Muscle layer of duodenum (tissue), 2 donors: ENCODE results near the gene GRK1.

Experiments used
- H3K27ac ChIP-seq: one replicate; pipeline ENCODE4 v1.7.0; 2013; ENCODE audit warnings: mild to moderate bottlenecking, low read length
- H3K27me3 ChIP-seq: one replicate; pipeline ENCODE4 v1.7.0; 2013; ENCODE audit warnings: low read depth, mild to moderate bottlenecking, control low read depth, low read length
- H3K36me3 ChIP-seq, 2 donors: one replicate each; pipeline ENCODE4 v1.7.0; 2013; ENCODE audit warnings: low read length in 2 of 2, control low read depth in 1 of 2, mild to moderate bottlenecking in 1 of 2; ENCODE audit not compliant: insufficient read depth in 2 of 2, control insufficient read depth in 1 of 2
- H3K4me1 ChIP-seq, 2 donors: one replicate each; pipeline ENCODE4 v1.7.0; 2013; ENCODE audit warnings: low read length in 2 of 2, mild to moderate bottlenecking in 2 of 2, control low read depth in 1 of 2, moderate library complexity in 1 of 2; ENCODE audit not compliant: insufficient read depth in 2 of 2, control insufficient read depth in 1 of 2
- H3K4me3 ChIP-seq, 2 donors: one replicate each; pipeline ENCODE4 v1.7.0; 2013; ENCODE audit warnings: low read length in 2 of 2, low read depth in 1 of 2, mild to moderate bottlenecking in 1 of 2
- H3K9me3 ChIP-seq, 2 donors: one replicate each; pipeline ENCODE4 v1.7.0; 2013; ENCODE audit warnings: low read length in 2 of 2, control low read depth in 1 of 2, mild to moderate bottlenecking in 1 of 2; ENCODE audit not compliant: control insufficient read depth in 1 of 2
- donor health status: healthy.

Gene GRK1

GRCh38 chr13:113634279-113635047, 32.6 kb upstream of the GRK1 start:
- Histone ChIP-seq H3K9me3 (no peaks in the 10 kb centered on the region), H3K4me1 (no peaks in the 10 kb centered on the region), H3K27me3 (no peaks in the 10 kb centered on the region), H3K36me3 (peaks cover 52 to 74% of the 10 kb centered on the region in 2 donors), H3K27ac (no peak overlapping the region), H3K4me3 (no peak overlapping the region)

GRCh38 chr13:113635048-113635420, 32.0 kb upstream of the GRK1 start:
- Histone ChIP-seq H3K4me1 (no peaks in the 10 kb centered on the region), H3K36me3 (peaks cover 52 to 79% of the 10 kb centered on the region in 2 donors), H3K4me3 (no peak overlapping the region), H3K9me3 (no peaks in the 10 kb centered on the region), H3K27ac (no peak overlapping the region), H3K27me3 (no peaks in the 10 kb centered on the region)

GRCh38 chr13:113635709-113636108, 31.3 kb upstream of the GRK1 start:
- Histone ChIP-seq H3K4me3 (no peak overlapping the region), H3K27me3 (no peaks in the 10 kb centered on the region), H3K9me3 (no peaks in the 10 kb centered on the region), H3K36me3 (peaks cover 52 to 82% of the 10 kb centered on the region in 2 donors), H3K27ac (no peak overlapping the region), H3K4me1 (no peaks in the 10 kb centered on the region)

GRCh38 chr13:113636266-113636963, 30.6 kb upstream of the GRK1 start:
- Histone ChIP-seq H3K36me3 (peaks cover 49 to 76% of the 10 kb centered on the region in 2 donors), H3K27me3 (no peaks in the 10 kb centered on the region), H3K4me1 (no peaks in the 10 kb centered on the region), H3K27ac (no peak overlapping the region), H3K9me3 (no peaks in the 10 kb centered on the region), H3K4me3 (no peak overlapping the region)

GRCh38 chr13:113637262-113638160, 29.5 kb upstream of the GRK1 start:
- H3K36me3 ChIP-seq: peaks cover 41 to 69% of the 10 kb centered on the region in 2 donors

GRCh38 chr13:113638173-113638746, 28.8 kb upstream of the GRK1 start:
- Histone ChIP-seq H3K9me3 (no peaks in the 10 kb centered on the region), H3K27ac (no peak overlapping the region), H3K4me1 (no peaks in the 10 kb centered on the region), H3K4me3 (no peak overlapping the region), H3K27me3 (no peaks in the 10 kb centered on the region), H3K36me3 (peaks cover 41 to 62% of the 10 kb centered on the region in 2 donors)

More at GRCh38 chr13:113637262-113638160, 29.5 kb upstream of the GRK1 start:
- Histone ChIP-seq H3K27ac (no peak overlapping the region), H3K9me3 (no peaks in the 10 kb centered on the region), H3K27me3 (no peaks in the 10 kb centered on the region), H3K4me1 (no peaks in the 10 kb centered on the region), H3K4me3 (no peak overlapping the region)

GRCh38 chr13:113638806-113639205, 28.2 kb upstream of the GRK1 start:
- H3K4me3 ChIP-seq: no peak overlapping the region
- H3K27ac ChIP-seq: no peak overlapping the region
- no peaks in the 10 kb centered on the region for H3K9me3 ChIP-seq
- H3K4me1 ChIP-seq: no peaks in the 10 kb centered on the region
- peaks cover 38 to 57% of the 10 kb centered on the region in 2 donors for H3K36me3 ChIP-seq
- H3K27me3 ChIP-seq: no peaks in the 10 kb centered on the region

GRCh38 chr13:113639616-113640262, 27.3 kb upstream of the GRK1 start:
- H3K27ac ChIP-seq: no peak overlapping the region
- no peaks in the 10 kb centered on the region for H3K4me1 ChIP-seq
- no peak overlapping the region for H3K4me3 ChIP-seq
- H3K27me3 ChIP-seq: no peaks in the 10 kb centered on the region
- H3K36me3 ChIP-seq: peaks cover 32 to 47% of the 10 kb centered on the region in 2 donors
- no peaks in the 10 kb centered on the region for H3K9me3 ChIP-seq

- Histone ChIP-seq H3K27ac (no peak overlapping the region), H3K4me3 (no peak overlapping the region), H3K9me3 (no peaks in the 10 kb centered on the region), H3K27me3 (no peaks in the 10 kb centered on the region), H3K36me3 (peaks cover 20 to 30% of the 10 kb centered on the region in 2 donors), H3K4me1 (no peaks in the 10 kb centered on the region)
Measured at GRCh38 chr13:113641426-113641825, 25.6 kb upstream of the GRK1 start.

- Histone ChIP-seq H3K4me3 (no peak overlapping the region), H3K36me3 (peaks cover 11 to 21% of the 10 kb centered on the region in 2 donors), H3K4me1 (peaks cover 0 to 7% of the 10 kb centered on the region in 2 donors), H3K27ac (no peak overlapping the region), H3K27me3 (no peaks in the 10 kb centered on the region), H3K9me3 (no peaks in the 10 kb centered on the region)
Measured at GRCh38 chr13:113642563-113642962, 24.5 kb upstream of the GRK1 start.
